SK-N-SH (cell line): ENCODE results near the gene PRKCA. TPM values are rescaled to one million over a fixed set of nuclear protein-coding genes. Genes with fewer than 3 reads are reported as not detected.

Experiments
- CTCF ChIA-PET: fragments of 300-600, 350-600 bp; formaldehyde crosslinking; extraction: SDS; loops from one replicate; lab custom pipeline; 2021; lab: Yijun Ruan, JAX
- POLR2A ChIA-PET: fragments of 350-600 bp; sonication (Branson Sonifier 250); formaldehyde crosslinking; extraction: SDS; loops from one replicate; lab custom pipeline; 2020; ENCODE audit warnings: antibody characterized with exemption, inconsistent platforms; lab: Yijun Ruan, JAX
- DNase-seq: peaks from one replicate; pipeline ENCODE4 v3.0.0; 2012
- H2AFZ ChIP-seq: fragments of 200-600 bp; sonication (generic); 2 replicates; pipeline ENCODE4 v1.8.1; 2016; ENCODE audit warnings: antibody characterized with exemption, mild to moderate bottlenecking, low read depth
- H3F3A ChIP-seq: fragments of 200-600 bp; sonication (generic); replicated peaks from 2 replicates; pipeline ENCODE3; 2016; ENCODE audit warnings: antibody characterized with exemption, mild to moderate bottlenecking; ENCODE audit not compliant: insufficient read depth
- H3K27ac ChIP-seq, 2 experiments: fragments of 200-500 bp in 1 of 2; fragments of 200-600 bp in 1 of 2; sonication (Bioruptor generic) in 1 of 2; sonication (generic), shearing (Covaris generic) in 1 of 2; 2 replicates each; pipeline versions ENCODE4 v1.5.1 to v1.6.1; 2014 to 2016; ENCODE audit warnings: low read depth in 2 of 2, inconsistent platforms in 1 of 2, low read length in 1 of 2, mild to moderate bottlenecking in 1 of 2, mixed read lengths in 1 of 2
- H3K27me3 ChIP-seq: fragments of 200-600 bp; sonication (generic), shearing (Covaris generic); 2 replicates; pipeline ENCODE4 v1.6.1; 2016; ENCODE audit warnings: mixed run types; ENCODE audit not compliant: insufficient read depth
- H3K36me3 ChIP-seq, 2 experiments: fragments of 200-500 bp in 1 of 2; fragments of 200-600 bp in 1 of 2; sonication (Bioruptor generic) in 1 of 2; sonication (generic) in 1 of 2; replicated peaks in 1 of 2; 2 replicates each; pipeline versions ENCODE3 to v1.5.1; 2014 to 2016; ENCODE audit warnings: low read length in 1 of 2, mild to moderate bottlenecking in 1 of 2; ENCODE audit not compliant: insufficient read depth in 2 of 2, control insufficient read depth in 1 of 2
- H3K4me1 ChIP-seq, 2 experiments: fragments of 200-500 bp in 1 of 2; fragments of 200-600 bp in 1 of 2; sonication (Bioruptor generic) in 1 of 2; sonication (generic), shearing (Covaris generic) in 1 of 2; 2 replicates each; pipeline versions ENCODE4 v1.5.1 to v1.6.1; 2014 to 2016; ENCODE audit warnings: low read depth in 1 of 2, low read length in 1 of 2, mixed run types in 1 of 2; ENCODE audit not compliant: insufficient read depth in 2 of 2, control insufficient read depth in 1 of 2
- H3K4me2 ChIP-seq: fragments of 200-600 bp; sonication (generic), shearing (Covaris generic); 2 replicates; pipeline ENCODE4 v1.6.1; 2017; ENCODE audit warnings: mixed run types
- H3K4me3 ChIP-seq, 2 experiments: fragments of 200-500 bp in 1 of 2; fragments of 200-600 bp in 1 of 2; sonication (Bioruptor generic) in 1 of 2; sonication (generic), shearing (Covaris generic) in 1 of 2; 2 replicates each; pipeline versions ENCODE4 v1.5.1 to v1.8.1; 2014 to 2016; ENCODE audit warnings: low read depth in 2 of 2, inconsistent platforms in 1 of 2, low read length in 1 of 2, mild to moderate bottlenecking in 1 of 2, mixed read lengths in 1 of 2, moderate library complexity in 1 of 2
- H3K79me2 ChIP-seq: fragments of 200-600 bp; sonication (generic); 2 replicates; pipeline ENCODE4 v1.8.1; 2017; ENCODE audit warnings: mild to moderate bottlenecking; ENCODE audit not compliant: insufficient read depth
- H3K9ac ChIP-seq: fragments of 200-600 bp; sonication (generic); 2 replicates; pipeline ENCODE4 v1.6.1; 2017; ENCODE audit warnings: mixed run types
- H3K9me2 ChIP-seq: fragments of 200-600 bp; sonication (generic); 2 replicates; pipeline ENCODE4 v1.6.1; 2017; ENCODE audit warnings: mixed run types
- H3K9me3 ChIP-seq: fragments of 200-600 bp; sonication (generic); 2 replicates; pipeline ENCODE4 v1.6.1; 2017; ENCODE audit warnings: mixed run types, mild to moderate bottlenecking, moderate library complexity
- H4K20me1 ChIP-seq: fragments of 200-600 bp; sonication (generic); 2 replicates; pipeline ENCODE4 v1.6.1; 2017; ENCODE audit warnings: mild to moderate bottlenecking, mixed run types; ENCODE audit not compliant: insufficient read depth
- FOSL2 ChIP-seq: IDR thresholded peaks from 2 replicates; pipeline ENCODE4 v1.4.0; 2012; ENCODE audit warnings: low read depth, mild to moderate bottlenecking, moderate library complexity, borderline replicate concordance
- FOXJ3 ChIP-seq: sonication (generic); formaldehyde crosslinking; IDR thresholded peaks from 2 replicates; pipeline ENCODE4 v1.5.1; 2020; ENCODE audit warnings: mild to moderate bottlenecking, missing genetic modification reagents
- GABPA ChIP-seq: IDR thresholded peaks from 2 replicates; pipeline ENCODE4 v1.4.0; 2012; ENCODE audit warnings: low read depth, mild to moderate bottlenecking
- GATA2 ChIP-seq: sonication (generic); formaldehyde crosslinking; IDR thresholded peaks from 2 replicates; pipeline ENCODE4 v1.5.0; 2020; ENCODE audit warnings: mild to moderate bottlenecking, missing genetic modification reagents
- JUND ChIP-seq: IDR thresholded peaks from 2 replicates; pipeline ENCODE4 v1.4.0; 2012
- MEF2A ChIP-seq: IDR thresholded peaks from 2 replicates; pipeline ENCODE4 v1.4.0; 2012; ENCODE audit warnings: low read depth, borderline replicate concordance
- MXI1 ChIP-seq: IDR thresholded peaks from 2 replicates; pipeline ENCODE4 v1.6.1; 2012; ENCODE audit warnings: mild to moderate bottlenecking, low read depth, low read length, improper control_type of control experiment
- NRF1 ChIP-seq: IDR thresholded peaks from 2 replicates; pipeline ENCODE4 v1.6.1; 2012; ENCODE audit warnings: low read depth, mild to moderate bottlenecking, low read length
- PBX3 ChIP-seq: IDR thresholded peaks from 2 replicates; pipeline ENCODE4; 2012
- POLR2AphosphoS5 ChIP-seq: IDR thresholded peaks from 2 replicates; pipeline ENCODE4 v1.6.1; 2012; ENCODE audit warnings: low read depth, low read length
- RAD21 ChIP-seq: IDR thresholded peaks from 2 replicates; pipeline ENCODE4 v1.6.1; 2012; ENCODE audit warnings: mild to moderate bottlenecking, low read length
- RCOR1 ChIP-seq: fragments of 150-350 bp; IDR thresholded peaks from 2 replicates; pipeline ENCODE4 v1.6.1; 2017; ENCODE audit warnings: antibody characterized with exemption, low read length
- RFX5 ChIP-seq: IDR thresholded peaks from 2 replicates; pipeline ENCODE4 v1.6.1; 2012; ENCODE audit warnings: mild to moderate bottlenecking, improper control_type of control experiment, low read length
- RXRA ChIP-seq: IDR thresholded peaks from 2 replicates; pipeline ENCODE4 v1.4.0; 2012; ENCODE audit warnings: low read depth, mild to moderate bottlenecking, borderline replicate concordance
- SIN3A ChIP-seq: IDR thresholded peaks from 2 replicates; pipeline ENCODE4 v1.6.1; 2012; ENCODE audit warnings: low read depth, mild to moderate bottlenecking, low read length, moderate library complexity, borderline replicate concordance
- TEAD4 ChIP-seq: IDR thresholded peaks from 2 replicates; pipeline ENCODE4 v1.4.0; 2012; ENCODE audit warnings: mild to moderate bottlenecking, borderline replicate concordance; ENCODE audit not compliant: insufficient read depth
- USF1 ChIP-seq: IDR thresholded peaks from 2 replicates; pipeline ENCODE4 v1.4.0; 2012; ENCODE audit warnings: low read depth, borderline replicate concordance
- YY1 ChIP-seq: IDR thresholded peaks from 2 replicates; pipeline ENCODE4 v1.4.0; 2012; ENCODE audit warnings: low read depth, mild to moderate bottlenecking
- WGBS: methylation state at CpG from one replicate; pipeline ENCODE4 v1.1.6; 2017; ENCODE audit warnings: low lambda C conversion rate; 5-methylcytosine and 5-hydroxymethylcytosine counted together
- polyA plus RNA-seq, 3 experiments: library from polyadenylated mRNA; depleted of rRNA; stranded (reverse); fragments of >200 nt; gene quantifications; 2 replicates each; pipeline ENCODE4 v1.2.3, GENCODE V29; 2012
- TF ChIP-seq, protein P1 (sequence below): IDR thresholded peaks from 2 replicates; pipeline ENCODE4 v1.4.0; 2012; ENCODE audit warnings: low read depth, borderline replicate concordance
- TF ChIP-seq, protein P2 (sequence below): fragments of 200-600 bp; sonication (generic); IDR thresholded peaks from 2 replicates; pipeline ENCODE4 v1.6.1; 2017; ENCODE audit warnings: antibody characterized with exemption, mild to moderate bottlenecking, moderate library complexity

Gene PRKCA
- polyA plus RNA-seq, 1 of the 3 experiments (the other 2 are of a cell fraction) = 108 TPM

- Histone ChIP-seq H3K27me3 (no peaks in the 10 kb centered on the region), H4K20me1 (peaks cover 53% of the 10 kb centered on the region), H3K4me3 (no peak overlapping the region), H3K27ac (no peak overlapping the region), H3K79me2 (peaks cover 55% of the 10 kb centered on the region; the same call in 1 of the 2 replicates), H3K9me2 (no peaks in the 10 kb centered on the region), H3K4me2 (no peak overlapping the region), H3K9ac (no peak overlapping the region), H2AFZ (no peak overlapping the region), H3K36me3 (peaks cover 18 to 30% of the 10 kb centered on the region in 2 experiments), H3K4me1 (peaks cover 7 to 12% of the 10 kb centered on the region in 2 experiments; a peak in 2 of 4 replicates), H3K9me3 (no peaks in the 10 kb centered on the region), H3F3A (no peaks in the 10 kb centered on the region)
- 33% methylated on average over 1 of the region's 1 CpG for WGBS
- no peak for DNase-seq
- ChIA-PET POLR2A (no interaction called here), CTCF (interaction anchor here (3.2 kb wide), 1 partner anchor 478 kb away, joined by 10 read pairs; no protein-coding TSS in a partner anchor)
- TF ChIP-seq RFX5 = no peak
- TF ChIP-seq GATA2 = no peak
- no peak for TF ChIP-seq RXRA
These were observed 375.6 kb downstream of the PRKCA start for GRCh38 chr17:66678061-66678460.

- Histone ChIP-seq H3K27ac (no peak overlapping the region), H3K4me1 (peaks cover 0 to 12% of the 10 kb centered on the region in 2 experiments; a peak in 1 of 4 replicates), H3K9ac (no peak overlapping the region), H3K79me2 (peaks cover 53% of the 10 kb centered on the region; the same call in 1 of the 2 replicates), H3K4me2 (no peak overlapping the region), H3K27me3 (no peaks in the 10 kb centered on the region), H4K20me1 (peaks cover 53% of the 10 kb centered on the region), H3K4me3 (no peak overlapping the region), H3K36me3 (peaks cover 18 to 30% of the 10 kb centered on the region in 2 experiments), H3K9me2 (no peaks in the 10 kb centered on the region), H2AFZ (no peak overlapping the region), H3F3A (no peaks in the 10 kb centered on the region)
- ChIA-PET POLR2A (no interaction called here), CTCF (interaction anchor here (1.7 to 3.2 kb wide), 2 partner anchors 10 to 479 kb away, joined by 4 to 10 read pairs; no protein-coding TSS in a partner anchor)
- no peak for DNase-seq
- WGBS = 96% methylated on average over 2 of the region's 2 CpGs
- TF ChIP-seq PBX3 = no peak
- no peak for TF ChIP-seq FOXJ3
- TF ChIP-seq FOSL2 = no peak
- TF ChIP-seq, protein P1, sequence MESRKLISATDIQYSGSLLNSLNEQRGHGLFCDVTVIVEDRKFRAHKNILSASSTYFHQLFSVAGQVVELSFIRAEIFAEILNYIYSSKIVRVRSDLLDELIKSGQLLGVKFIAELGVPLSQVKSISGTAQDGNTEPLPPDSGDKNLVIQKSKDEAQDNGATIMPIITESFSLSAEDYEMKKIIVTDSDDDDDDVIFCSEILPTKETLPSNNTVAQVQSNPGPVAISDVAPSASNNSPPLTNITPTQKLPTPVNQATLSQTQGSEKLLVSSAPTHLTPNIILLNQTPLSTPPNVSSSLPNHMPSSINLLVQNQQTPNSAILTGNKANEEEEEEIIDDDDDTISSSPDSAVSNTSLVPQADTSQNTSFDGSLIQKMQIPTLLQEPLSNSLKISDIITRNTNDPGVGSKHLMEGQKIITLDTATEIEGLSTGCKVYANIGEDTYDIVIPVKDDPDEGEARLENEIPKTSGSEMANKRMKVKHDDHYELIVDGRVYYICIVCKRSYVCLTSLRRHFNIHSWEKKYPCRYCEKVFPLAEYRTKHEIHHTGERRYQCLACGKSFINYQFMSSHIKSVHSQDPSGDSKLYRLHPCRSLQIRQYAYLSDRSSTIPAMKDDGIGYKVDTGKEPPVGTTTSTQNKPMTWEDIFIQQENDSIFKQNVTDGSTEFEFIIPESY = no peak
- no peak for TF ChIP-seq MXI1
- no peak for TF ChIP-seq POLR2AphosphoS5
- TF ChIP-seq RFX5 = no peak
- no peak for TF ChIP-seq YY1
- no peak for TF ChIP-seq SIN3A
- no peak for TF ChIP-seq NRF1
- TF ChIP-seq GABPA = no peak
- no peak for TF ChIP-seq MEF2A
- no peak for TF ChIP-seq RCOR1
- no peak for TF ChIP-seq RXRA
- no peak for TF ChIP-seq RAD21
- no peak for TF ChIP-seq JUND
- TF ChIP-seq, protein P2, sequence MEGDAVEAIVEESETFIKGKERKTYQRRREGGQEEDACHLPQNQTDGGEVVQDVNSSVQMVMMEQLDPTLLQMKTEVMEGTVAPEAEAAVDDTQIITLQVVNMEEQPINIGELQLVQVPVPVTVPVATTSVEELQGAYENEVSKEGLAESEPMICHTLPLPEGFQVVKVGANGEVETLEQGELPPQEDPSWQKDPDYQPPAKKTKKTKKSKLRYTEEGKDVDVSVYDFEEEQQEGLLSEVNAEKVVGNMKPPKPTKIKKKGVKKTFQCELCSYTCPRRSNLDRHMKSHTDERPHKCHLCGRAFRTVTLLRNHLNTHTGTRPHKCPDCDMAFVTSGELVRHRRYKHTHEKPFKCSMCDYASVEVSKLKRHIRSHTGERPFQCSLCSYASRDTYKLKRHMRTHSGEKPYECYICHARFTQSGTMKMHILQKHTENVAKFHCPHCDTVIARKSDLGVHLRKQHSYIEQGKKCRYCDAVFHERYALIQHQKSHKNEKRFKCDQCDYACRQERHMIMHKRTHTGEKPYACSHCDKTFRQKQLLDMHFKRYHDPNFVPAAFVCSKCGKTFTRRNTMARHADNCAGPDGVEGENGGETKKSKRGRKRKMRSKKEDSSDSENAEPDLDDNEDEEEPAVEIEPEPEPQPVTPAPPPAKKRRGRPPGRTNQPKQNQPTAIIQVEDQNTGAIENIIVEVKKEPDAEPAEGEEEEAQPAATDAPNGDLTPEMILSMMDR = no peak
- TF ChIP-seq USF1 = no peak
- no peak for TF ChIP-seq TEAD4
- TF ChIP-seq, all 33 proteins: peak for 0
- H3K9me3 ChIP-seq = no peaks in the 10 kb centered on the region
These were observed 376.4 kb downstream of the PRKCA start for GRCh38 chr17:66678827-66679226.
